ENCODE measurements around the gene OR51G2.

- TF ChIP-seq CTCF (IDR thresholded peaks at IDR 0.05; ENCODE audit: low read depth, low read length) (no peak), POLR2A (IDR thresholded peaks at IDR 0.05; ENCODE audit: extremely low read depth, insufficient read length) (no peak), MAX (IDR thresholded peaks at IDR 0.05; ENCODE audit: low read depth, low read length) (no peak), MYC (IDR thresholded peaks at IDR 0.05; ENCODE audit: low read depth, low read length) (no peak)
These were observed 31.6 kb downstream of the OR51G2 start for GRCh38 chr11:4887591-4887990.
